Measurements from ENCODE around the gene RPL35.
A peak's percentile ranks its signal among the peaks of the same experiment; 100 is the strongest.
"Not testable (repeated sequence)": the region's sequence is repeated elsewhere in the genome, so short reads cannot be mapped to it uniquely, and the experiment has no call there.

Gene RPL35

DNA sequence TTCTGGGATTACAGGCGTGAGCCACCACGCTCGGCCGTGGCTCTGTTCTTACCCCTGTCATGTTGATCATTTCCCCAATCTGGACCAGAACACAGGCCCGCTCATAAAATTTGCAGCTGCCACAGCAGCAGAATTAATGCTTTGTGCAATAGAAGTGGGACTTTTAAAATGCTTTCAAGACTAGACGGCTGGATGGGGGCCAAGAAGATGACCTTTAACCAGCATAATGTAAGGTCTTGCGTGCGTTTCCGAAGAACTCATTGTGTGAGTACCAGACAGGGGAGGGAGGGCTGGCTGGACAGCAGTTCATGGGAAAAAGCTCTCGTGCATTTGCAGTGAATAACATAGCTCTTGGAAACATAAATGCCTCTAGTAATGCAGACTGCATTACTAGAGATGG lies 12.0 kb downstream of the RPL35 start:
- no peak for DNase-seq

DNA sequence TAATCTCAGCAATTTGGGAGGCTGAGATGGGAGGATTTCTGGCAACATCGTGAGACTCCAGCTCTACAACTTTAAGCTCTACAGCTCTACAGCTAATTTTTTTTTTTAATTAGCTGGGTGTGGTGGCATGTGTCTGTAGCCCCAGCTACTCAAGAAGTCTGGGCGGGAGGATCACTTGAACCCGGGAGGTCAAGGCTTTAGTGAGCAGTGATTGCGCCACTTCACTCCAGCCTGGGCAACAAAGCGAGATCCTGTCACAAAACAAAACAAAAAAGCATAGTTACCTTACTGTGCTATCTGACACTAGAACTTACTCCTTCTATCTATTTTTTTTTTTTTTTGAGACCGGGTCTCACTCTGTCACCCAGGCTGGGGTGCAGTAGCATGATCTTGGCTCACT lies 14.8 kb downstream of the RPL35 start:
- DNase-seq = no peak

DNA sequence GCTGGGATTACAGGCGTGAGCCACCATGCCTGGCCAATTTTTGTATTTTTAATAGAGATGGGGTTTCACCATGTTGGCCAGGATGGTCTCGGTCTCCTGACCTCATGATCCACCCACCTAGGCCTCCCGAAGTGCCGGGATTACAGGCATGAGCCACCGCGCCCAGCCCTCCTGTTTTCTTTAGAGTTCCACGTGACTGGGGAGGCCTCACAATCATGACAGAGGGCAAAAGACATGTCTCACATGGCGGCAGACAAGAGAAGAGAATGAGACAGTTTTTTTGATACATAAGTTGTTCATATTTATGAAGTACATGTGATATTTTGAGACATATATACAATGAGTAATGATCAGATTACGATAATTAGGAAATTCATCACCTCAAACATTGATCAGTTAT lies 15.3 kb downstream of the RPL35 start:
- not testable (repeated sequence) for DNase-seq

DNA sequence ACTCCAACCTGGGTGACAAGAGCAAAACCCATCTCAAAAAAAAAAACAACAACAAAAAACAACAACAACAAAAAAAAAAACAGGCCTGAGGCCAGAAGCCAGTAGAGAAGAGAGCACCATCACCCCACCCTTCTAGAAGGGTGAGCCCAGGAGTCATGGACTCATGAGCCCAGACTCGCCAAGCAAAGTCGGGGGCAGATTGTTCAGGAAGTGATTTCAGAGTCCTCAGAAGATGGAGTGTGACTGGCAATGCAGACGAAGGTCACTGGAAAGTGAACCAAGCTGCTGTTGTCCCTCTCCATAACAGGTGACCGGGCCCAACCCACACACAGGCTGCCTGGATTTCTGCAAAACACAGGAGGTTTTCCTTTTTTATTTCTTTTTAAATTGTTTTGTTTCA lies 17.5 kb downstream of the RPL35 start:
- no peak for DNase-seq

DNA sequence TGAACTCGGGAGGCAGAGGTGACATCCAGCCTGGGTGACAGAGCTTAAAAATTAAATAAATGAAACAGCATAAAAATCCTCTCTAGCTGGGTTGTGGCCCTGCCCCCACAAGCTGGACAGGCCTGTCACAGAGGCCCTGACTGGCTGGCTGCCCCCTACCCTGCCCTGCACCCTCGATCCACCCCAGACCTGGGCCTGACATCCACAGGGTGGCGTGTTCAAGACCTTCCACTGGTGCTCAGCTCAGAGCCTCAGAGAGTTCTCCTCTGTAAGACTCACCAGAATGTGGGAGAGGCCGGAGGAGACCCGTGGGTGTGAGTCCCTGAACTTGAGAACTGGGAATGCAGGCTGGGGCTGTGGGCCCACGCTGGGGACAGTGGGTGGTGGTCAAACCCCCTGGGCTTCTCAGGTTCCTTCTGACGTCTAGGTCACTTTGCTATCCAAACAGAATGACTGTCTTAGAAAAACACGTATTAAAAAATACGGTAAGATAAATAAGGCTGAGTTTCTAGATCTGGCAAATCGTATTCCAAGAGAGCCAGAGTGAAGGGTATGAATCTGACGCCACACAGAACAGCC lies 18.2 kb downstream of the RPL35 start:
- no peak for DNase-seq

DNA sequence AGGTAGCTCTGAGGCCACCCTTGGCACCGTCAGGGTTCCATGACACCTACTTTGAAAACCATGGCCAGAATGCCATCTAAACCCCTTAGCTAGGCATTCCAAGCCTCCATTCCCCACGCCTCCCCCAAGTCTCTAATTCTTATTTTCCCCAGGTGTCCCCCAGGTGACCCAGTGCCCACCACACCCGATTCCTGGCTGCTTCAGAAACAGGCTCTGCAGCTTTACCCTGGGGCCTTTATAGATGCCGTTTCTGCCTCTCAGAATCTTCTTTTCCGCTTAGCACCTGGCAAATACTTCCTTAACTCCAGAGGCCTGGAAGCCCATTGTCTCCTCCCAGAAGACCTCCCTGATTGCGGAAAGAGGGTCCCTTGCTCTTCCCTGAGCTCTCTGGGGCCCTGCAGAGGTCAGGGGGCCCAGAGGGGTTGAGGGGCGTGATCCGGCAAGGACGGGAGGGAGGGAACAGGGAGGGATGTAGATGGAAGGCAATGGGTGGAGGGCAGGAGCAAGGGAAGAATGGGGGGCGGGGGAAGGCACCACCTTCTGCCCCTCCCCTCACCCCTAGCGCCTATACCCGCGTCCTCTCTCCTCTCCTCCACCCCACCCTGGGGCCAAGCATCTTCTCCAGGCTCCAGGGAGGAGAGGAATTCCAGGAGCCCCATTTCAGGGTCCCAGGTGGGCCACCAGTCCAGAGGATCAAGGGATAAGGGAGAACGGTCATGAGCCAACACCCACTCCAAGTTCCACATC lies 20.5 kb downstream of the RPL35 start:
- DNase-seq = no peak

DNA sequence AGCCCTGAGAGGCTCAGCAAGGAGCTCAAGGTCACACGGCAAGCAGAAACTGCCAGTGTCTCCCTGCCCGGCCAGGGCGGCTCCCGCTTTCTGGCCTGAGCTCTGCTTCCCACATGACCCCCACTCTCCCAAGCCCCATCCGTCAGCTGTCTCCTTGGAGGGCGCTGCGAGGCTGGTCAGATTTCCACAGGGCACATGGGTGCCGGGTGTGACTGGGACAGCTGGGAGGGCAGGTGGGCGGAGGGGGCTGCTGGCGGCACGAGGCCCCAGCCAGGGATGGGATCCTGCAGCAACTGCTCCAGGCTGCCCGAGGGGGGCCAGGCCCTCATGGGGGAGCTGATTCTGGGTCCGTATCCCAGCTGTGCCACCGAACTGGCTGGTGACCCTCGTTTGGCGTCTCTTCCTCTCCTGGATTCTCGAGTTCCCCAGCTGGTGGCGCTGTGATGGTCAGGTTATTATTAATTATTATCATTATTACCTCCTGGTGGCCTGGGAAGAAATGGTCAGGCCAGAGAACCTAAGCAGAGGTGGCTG lies 21.4 kb downstream of the RPL35 start:
- no peak for DNase-seq

DNA sequence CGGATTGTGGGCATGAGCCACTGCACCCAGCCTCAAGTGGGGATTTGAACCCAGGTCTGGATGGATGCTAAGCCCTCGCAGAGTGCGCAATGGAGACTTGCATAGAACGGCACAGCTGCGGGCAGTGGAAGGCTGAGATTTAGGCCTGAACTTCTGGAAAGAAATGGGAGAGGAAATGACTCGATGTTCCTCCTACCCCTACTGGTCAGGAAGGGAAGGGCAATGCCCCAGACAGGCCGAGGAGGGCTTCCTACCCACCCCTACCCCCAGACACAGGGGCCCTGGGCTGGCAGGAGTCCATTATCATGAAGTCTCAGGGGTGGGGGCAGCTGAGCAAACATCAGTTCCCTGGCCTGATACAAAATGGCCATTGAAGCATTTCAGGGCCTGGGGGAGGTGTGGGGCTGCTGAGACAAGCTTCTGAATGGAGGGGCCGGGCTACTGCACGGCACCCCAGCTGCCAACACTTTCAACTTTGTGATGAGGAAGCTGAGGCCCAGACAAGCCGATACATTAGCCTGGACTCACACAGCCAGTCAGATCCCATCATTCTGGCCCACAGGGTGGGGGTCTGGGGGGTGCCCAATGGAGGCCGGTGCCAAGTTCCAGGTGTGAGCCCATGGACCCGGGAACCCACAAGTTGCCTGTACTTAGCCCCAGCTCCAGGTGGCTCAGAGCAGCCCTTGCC lies 22.0 kb downstream of the RPL35 start:
- DNase-seq = peak; percentile 21

DNA sequence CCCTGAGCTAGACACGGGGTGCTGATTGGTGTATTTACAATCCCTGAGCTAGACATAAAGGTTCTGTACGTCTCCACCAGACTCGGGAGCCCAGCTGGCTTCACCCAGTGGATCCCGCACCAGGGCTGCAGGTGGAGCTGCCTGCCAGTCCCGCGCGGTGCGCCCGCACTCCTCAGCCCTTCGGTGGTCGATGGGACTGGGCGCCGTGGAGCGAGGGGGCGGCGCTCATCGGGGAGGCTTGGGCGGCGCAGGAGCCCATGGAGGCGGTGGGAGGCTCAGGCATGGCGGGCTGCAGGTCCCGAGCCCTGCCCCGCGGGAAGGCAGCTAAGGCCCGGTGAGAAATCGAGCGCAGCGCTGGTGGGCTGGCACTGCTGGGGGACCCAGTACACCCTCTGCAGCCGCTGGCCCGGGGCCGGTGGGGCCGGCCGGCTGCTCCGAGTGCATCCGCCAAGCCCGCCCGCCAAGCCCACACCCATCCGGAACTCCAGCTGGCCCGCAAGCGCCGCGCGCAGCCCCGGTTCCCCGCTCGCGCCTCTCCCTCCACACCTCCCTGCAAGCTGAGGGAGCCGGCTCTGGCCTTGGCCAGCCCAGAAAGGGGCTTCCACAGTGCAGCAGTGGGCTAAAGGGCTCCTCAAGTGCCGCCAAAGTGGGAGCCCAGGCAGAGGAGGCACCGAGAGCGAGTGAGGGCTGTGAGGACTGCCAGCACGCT lies 23.0 kb downstream of the RPL35 start:
- not testable (repeated sequence) for DNase-seq

DNA sequence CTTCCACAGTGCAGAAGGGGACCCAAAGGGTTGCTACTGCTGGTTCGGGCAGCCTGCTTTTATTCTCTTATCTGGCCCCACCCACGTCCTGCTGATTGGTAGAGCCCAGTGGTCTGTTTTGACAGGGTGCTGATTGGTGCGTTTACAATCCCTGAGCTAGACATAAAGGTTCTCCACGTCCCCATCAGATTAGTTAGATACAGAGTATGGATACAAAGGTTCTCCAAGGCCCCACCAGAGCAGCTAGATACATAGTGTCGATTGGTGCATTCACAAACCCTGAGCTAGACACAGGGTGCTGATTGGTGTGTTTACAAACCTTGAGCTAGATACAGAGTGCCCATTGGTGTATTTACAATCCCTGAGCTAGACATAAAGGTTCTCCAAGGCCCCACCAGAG lies 23.6 kb downstream of the RPL35 start:
- DNase-seq = not testable (repeated sequence)

DNA sequence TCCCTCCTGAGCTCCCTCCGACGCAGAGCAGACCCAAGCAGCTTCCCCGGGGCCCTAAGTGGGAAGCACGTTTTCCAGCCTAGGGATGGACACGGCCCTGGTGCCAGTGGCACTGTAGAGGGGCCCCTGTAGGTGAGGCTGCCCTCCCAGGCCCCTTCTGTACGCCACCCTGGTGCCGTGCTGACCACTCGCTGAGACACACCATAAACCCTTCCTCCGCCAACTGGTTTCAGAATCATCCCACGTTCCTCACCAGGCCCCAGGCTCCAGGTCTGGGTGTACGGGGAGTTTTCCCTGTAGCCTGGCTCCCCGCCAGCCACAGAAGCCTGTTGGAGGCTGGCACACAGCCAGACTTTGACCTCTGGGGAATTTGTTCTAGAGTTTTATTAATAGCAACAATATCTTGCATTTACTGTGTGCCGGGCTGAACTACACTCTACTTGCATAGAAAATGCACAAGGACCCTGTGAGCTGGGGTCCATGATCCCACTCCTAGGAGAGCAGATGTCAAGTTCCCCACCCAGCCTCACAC lies 26.7 kb downstream of the RPL35 start:
- no peak for DNase-seq

DNA sequence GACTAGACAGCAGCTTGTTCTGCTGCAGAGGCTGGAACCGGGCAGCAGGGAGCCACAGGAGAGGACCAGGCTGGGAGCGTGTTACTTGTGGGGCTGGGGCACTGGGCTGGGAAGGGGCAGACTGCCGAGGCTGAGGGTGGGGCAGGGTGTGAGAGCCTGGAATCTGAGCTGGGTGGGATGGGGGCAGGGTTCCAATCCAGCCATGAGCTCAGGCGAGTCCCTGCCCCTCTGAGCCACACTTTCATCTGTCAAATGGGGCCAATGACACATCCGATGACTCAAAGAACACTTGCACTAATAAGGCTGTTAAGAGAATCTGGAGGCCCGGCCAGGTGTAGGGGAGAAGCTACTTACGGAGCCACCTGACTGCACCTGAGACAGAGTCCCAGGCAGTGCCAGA lies 27.2 kb downstream of the RPL35 start:
- no peak for DNase-seq

DNA sequence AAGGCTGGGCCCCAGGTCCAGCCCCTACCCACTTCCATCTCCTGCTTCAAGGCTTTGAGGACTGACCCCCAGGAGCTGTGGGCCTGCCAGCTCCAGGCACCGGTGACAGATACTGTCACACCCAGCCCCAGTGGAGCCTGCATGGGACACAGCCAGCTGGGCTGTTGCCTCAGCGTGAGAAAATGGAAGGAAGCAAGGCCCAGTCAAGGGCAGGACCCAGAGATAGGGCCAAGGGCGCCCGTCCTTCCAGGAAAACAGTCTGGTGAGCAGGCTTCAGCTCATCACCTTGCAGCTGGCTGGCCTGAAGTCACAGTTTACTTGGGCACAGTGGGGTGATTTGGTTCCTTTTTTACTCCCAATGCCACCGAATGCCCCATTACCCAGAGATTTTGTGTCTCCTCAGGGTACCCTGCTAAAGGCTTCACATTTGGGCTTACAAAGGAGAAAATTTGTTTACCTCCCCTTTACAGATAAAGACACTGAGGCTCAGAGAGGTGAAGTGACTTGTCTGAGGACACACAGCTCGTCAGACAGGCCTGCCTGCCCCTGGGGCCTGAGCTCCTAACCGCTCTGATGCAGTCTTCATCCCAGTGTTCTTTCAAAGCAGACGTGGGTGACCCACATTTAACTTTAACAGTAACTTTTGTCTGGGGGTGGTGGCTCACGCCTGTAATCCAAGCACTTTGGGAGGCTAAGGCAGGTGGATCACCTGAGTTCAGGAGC lies 30.0 kb downstream of the RPL35 start:
- no peak for DNase-seq

DNA sequence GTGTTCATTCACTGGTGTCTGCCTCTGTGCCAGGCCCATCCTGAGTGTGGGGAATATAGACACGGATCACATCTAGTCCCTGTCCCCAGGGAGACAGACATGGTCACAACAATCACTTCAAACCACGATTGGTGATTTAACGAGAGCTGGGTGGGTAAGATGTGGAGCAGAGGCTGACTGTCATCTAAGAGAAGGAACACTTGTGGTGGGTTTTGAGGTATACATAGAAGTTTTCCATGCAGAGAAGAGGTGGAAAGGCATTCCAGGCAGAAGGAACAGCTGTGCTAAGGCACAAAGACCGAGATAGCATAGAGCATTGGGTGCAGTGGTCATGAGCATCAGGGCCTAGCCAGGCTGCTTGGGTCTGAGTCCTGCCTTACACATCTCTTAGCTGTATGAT lies 31.2 kb downstream of the RPL35 start:
- no peak for DNase-seq

DNA sequence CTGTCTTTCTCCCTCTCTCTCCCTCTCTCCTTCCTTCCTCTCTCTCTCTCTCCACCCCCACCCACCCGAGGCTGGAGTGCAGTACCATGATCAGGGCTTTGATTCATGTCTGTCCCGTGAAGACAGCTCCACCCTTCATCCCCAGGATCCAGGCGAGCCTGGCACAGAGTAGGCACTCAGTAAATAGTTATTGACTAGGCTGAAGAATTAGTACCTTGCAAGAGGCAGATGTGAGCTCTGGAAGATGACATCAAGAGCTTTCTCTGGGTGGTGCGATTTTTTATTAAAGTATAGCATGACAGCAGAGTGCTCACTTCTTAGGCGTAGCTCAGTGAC lies 32.5 kb downstream of the RPL35 start:
- DNase-seq = no peak

DNA sequence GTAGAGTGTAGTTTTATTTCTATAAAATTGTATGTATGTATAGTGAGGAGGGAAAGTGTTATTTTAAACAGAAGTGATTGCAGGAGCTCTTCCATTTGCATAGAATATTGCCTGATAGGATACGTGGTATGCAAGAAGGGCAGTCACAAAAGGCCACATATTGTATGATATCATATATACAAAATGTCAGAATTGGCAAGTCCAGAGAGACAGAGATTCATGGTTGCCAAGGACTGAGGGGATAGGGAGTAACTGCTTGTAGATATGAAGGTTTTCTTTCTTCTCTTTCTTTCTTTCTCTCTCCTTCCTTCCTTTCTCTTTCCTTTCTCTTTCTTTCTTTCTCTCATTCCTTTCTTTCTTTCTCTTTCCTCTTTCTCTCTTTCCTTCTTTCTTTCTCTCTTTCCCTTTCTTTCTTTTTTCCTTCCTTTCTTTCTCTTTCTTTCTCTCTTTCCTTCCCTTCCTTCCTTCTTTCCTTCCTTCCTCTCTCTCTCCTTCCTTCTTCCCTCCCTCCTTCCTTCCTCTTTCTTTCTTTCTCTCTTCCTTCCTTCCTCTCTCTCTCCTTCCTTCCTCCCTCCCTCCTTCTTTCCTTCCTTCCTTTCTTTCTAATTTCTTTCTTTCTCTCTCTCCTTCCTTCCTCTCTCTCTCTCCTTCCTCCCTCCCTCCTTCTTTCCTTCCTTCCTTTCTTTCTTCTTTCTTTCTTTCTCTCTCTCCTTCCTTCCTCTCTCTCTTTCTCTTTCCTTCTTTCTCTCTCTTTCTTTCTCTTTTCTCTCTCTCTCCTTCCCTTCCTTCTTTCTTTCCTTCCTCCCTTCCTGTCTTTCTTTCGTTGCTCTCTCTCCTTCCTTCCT lies 33.0 kb downstream of the RPL35 start:
- no peak for DNase-seq

DNA sequence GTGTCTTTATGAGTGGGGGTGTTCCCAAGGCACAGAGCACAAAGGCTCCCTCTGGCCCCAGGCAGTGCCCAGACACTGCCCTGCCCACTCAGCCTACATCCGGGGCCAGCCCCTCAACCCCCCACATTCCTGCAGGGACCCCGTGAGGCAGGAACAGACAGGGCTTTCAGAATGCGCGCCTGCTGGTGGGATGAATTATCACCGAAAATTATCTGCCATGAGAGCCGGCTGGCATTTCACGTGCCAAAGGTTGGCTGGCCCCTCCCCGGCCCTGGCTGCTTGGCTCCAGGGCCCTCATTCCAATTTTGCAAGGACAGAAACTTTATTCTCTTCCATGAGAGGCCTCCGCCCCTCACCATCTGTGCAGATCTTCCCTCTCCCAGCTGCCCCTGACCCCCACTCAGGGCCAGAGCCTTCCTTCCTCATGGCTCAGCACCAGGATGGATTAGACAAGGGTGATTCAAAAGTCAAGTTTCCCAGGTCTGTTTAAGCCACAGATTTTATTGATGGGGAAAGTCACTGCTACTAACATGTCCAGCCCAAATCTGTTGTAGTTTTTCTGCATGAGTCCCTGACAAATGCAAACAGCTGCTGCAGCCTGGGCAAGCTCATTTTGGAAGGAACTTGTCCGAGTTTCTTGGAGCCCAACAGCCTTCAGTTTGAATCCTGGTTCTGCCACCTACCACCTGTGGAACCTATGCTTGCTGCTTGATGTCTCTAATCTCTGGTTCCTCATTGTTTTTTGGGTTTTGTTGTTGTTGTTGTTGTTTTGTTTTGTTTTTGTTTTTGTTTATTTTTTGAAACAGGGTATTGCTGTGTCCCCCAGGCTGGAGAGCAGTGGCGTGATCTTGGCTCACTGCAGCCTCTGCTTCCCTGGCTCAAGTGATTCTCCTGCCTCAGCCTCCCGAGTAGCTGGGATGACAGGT lies 40.8 kb downstream of the RPL35 start:
- DNase-seq = no peak

DNA sequence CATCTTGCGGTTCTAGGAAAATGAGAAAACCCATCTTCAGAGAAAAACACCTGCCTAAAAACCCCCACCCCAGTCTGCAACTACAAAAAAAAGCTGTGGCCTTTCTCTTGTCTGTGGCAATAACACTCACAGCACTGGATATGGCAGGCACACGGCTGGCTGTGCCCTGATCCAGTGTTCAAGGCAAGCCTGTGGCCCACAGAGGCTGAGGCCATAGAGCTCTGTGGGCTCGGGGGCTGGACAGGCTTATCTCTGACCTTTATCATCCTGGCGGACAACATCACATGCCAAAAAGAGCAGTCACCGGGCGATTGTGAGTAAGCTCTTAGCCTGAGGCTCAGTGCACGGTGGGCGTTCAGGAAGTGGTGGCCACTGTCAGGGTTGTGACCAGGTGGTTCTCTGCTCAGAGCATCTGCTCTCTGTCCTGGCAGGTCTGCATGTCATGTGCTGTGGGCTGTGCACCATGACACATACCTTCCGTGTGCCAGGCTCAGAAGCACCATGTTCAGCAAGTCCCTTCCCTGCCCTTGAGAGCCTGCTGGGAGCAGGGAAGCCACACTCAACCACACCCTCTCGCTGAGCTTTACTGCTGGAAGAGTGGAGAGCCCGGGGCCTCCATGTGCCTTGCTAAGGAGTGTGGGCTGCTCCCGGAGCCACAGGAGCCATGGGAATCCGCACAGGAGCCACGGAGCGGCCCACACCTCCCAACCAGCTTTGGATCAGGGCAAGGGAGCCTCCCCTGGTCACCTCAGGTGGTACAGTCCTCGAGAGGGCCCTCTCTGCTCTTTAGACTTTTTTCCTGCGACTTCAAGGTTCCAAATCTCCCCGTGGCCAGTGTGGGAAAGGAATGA lies 43.1 kb downstream of the RPL35 start:
- DNase-seq = no peak

DNA sequence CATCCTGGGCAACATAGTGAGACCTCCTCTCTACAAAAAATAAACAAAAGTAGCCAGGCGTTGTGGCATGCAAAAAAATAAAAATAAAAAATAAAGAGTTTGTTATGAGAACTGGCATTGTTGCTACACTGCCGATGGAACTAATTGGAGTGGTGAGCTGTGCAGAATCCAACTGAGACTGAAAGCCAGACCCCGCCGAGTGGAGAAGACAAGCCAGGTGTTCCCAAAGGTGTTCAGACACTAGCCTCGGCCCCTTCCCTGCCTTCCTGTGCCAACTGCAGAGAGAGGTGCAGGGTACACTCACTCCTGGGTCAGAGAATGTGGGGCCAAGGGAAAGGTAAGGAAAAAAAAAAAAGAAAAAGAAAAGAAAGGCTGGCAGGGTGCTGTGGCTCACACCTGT lies 46.2 kb downstream of the RPL35 start:
- no peak for DNase-seq

DNA sequence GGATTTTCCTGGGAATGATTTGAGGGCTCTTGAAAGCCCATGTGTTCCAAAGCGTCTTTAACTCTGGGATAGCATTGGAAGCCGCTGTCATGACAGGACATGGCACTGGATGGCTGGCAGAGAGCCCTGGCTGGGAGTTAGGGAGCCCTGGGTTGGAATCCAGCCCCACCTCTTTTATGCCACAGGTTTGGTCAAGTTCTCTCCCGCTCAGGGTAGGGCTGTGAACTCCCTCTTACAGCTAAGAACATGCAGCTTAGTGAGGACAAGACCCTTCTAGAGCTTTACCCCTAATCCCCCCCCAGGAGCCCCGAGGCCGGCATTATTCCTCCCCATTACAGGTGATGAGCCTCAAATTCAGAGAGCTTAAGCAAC lies 47.6 kb downstream of the RPL35 start:
- DNase-seq = no peak

Data from inflammatory macrophage treated with lipopolysaccharide for 4 hours (primary cell).